Renal pelvis (tissue), 4 donors: ENCODE measurements around the gene PHLDA2. TPM values are rescaled to one million over a fixed set of nuclear protein-coding genes. Genes with fewer than 3 reads are reported as not detected.

Source experiments
- DNase-seq: peaks from one replicate; pipeline ENCODE4 v3.0.0-alpha.2; 2013
- polyA plus RNA-seq, 3 donors: library from polyadenylated mRNA; unstranded; fragments of 120-200 nt; gene quantifications; one replicate each; pipeline ENCODE4 v1.2.1, GENCODE V29; 2013; ENCODE audit not compliant: insufficient read length in 3 of 3

Gene PHLDA2
- polyA plus RNA-seq, 3 donors: 1.0 to 1.7 (median 1.1) TPM

DNA sequence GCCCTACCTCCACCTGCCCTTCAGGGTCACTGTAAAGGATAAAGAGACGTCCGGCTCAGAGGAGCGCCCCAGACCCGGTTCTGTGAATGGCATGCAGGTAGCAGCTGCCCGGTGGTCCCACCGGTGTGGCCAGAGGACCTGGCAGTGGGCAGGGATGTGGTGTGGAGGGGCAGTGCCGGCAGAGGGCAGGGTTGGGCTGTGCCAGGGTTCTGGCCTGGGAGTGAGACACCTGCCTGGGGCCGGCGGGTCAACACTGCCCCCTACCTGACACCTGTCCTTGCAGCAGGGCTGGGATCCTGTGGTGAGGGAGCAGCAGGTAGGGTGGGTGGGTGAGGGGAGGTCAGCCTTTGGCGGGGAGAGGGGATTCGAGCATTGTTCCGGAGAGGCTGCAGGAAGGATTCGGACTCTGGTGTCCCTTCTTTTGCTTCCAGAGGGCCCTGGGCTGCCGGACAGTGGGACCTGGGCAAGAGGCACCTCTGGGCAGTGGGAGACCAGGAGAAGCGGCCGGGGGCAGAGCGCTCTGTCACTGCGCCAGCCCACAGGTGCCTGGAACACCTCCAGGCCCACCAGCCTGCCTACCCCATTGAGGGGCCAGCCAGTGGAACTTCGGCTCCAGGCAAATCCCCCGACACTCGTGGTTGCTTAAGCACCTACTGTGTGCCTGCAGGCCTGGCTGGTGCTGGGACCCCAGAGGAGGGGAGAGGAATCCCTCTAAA is 1.6 kb upstream of the PHLDA2 start:
- DNase-seq: peak; percentile 49

DNA sequence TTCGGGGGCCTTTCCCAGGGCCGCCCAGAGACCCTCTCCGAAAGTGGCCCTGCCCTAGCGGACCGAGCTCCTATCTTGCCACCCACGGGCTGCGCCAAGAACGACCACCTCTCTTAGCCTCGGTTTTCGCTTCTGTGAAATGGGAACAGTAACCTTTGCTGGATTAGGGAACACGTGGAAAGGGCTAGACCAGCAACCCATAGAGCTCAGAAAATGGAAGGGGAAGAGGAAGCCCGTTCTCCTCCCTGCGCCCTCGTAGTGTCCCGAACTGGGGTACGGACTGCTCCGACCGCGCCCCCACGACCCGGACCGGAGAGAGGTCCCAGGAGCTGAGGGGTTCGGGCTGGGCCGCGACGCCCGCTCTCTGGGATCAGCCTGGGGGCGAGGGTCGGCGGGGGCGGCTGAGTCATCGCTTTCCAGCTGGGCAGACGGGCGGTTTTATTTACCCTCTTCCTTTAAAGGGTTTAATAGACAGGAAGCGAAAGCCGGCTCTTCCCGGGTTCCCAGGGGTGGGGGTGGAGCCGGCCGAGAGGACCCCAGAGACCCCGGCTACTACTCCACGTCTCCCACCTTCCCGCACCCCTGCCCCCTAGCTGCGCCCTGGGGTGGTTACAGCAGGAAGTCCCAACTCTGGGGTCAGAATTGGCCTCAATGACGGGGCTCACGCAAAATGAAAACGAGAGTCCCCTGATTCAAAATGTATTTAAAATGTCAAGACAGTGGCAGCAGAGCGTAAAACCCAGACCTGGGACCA is 907 bp upstream of the PHLDA2 start:
- DNase-seq: no peak

DNA sequence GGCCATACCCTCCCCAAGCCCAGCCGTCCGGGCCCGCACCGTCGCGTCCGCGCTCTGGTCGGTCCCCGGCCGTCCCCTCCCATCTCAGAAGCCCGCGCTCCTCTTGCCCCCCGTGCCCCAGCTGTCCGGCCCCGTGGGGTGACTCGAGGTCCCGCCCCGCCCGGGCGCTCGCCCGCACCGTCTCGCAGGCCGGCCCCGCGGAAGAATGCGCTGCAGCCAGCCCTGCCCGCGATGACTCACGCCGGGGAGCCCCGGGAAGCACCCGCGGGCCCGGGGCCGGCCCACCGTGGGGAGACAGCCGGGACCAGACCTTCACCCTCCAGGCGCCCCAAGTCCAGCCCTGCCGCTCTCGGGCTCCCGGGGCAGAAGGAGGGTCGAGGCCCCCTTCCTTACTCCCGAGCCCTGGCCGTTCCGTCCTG is 320 bp upstream of the PHLDA2 start:
- DNase-seq: no peak

DNA sequence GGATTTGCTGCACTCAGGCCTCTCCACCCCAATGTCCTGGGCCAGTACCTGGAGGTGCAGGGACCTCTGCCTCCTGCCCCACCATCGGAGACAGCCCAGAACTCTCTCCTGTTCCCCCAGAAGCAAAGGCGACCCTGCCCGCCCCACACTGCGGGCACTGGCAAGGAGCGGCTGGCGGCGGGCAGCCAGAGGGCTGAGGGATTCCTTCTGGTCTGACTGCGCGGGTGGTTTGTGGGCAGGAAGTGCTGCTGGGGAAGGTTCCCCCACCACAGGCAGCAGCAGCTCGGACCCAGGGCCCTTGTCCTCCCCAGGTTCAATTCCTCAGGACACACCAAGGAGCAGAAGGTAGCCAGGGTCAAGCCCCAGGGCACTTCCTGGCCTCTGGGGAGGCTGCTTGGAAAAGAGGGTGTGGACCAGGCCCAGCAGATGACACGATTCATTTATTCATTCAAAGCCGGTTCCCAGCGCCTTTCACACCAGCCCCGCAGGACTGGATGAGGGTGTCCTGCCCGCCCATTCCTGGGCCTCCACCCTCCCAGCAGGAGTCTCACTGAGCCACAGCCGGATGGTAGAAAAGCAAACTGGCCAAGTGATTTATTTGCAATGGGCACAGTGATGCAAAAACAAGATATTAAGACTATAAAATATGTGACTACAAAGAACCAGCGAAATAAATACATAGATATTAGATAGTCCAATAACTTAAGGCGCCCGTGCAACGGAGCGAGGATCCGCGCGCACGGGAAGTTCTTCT is 1.2 kb downstream of the PHLDA2 start:
- DNase-seq: no peak

DNA sequence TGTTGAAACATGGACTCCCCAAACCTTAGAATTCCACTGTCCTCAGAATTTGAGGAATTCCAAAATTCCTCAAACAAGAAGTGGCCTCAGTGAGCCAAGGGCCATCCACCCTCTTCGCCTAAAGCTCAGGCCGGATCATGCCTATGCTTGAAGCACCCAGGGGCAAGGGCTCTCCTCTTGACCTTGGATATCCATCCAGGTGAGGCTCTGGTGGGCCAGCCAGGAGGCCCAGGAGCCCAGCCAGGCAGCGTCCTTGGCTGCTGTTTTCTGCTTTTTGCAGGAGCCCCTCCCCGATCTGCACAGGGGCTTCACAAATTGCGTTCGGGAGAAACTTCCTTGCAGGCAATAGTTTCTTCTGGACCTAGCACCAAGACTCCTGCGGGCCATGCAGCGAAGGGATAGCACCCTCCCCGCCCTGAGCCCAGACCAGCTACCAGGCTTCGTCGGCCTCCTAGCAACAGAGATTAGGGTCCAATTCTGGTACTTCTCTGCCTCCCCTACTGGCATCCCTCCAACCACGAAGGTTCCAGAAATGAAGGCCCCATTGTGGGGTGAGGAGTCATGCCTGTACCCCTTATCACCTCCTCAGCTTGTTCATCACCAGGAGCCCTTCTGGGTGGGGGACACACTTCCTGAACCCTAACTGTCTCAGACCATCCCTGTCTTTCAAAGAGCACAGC is 2.0 kb downstream of the PHLDA2 start:
- DNase-seq: no peak

DNA sequence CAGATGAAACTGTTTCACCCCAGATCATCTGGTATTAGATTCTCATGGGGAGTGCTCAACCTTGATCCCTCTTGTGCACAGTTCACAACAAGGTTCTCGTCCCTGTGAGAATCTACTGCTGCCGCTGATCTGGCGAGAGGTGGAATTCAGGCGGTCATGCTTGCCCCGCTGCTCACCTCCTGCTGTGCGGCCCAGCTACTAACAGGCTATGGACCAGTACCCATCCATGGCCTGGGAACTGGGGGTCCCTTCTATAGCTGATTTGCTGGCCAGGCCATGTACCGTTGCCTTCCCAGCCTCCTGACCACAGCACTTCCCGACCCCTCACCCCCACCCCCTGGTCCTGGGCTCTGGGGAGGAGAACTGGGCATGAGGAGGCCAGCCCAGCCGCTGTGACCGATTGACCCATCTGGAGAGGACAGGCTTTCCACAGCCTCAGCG is 2.6 kb downstream of the PHLDA2 start:
- DNase-seq: no peak

DNA sequence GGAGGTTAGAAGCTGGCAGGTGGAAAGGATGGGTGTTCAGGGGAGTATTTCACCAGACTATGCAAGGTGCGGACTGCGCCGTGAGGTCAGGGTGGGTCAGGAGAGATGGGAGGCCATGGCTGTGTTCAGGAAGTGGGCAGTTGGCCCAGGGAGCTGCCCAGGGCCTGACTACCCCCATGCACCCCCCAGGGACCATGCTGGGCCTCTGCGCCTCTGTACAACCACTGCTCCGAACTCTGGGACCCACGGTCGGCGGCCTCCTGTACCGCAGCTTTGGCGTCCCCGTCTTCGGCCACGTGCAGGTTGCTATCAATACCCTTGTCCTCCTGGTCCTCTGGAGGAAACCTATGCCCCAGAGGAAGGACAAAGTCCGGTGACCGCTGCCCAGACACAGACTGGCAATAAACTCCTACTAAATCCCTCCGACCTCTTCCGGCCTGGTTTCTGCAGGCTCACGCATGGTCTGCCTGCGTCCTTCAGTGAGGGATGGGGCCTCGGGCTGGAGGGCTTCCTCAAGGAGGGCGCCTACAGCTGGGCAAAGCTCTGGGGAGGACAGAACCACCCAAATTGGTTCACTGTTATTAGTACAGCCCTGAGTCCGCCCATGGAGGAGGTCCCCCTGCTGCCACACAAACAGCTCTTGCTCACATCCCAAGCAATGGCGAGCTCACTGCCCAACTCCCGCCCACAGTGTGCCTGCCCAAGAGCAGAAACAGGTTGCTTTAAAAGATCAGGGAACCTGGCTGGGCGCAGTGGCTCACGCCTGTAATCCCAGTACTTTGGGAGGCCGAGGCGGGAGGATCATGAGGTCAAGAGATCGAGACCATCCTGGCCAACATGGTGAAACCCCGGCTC is 4.2 kb downstream of the PHLDA2 start:
- no peak for DNase-seq

DNA sequence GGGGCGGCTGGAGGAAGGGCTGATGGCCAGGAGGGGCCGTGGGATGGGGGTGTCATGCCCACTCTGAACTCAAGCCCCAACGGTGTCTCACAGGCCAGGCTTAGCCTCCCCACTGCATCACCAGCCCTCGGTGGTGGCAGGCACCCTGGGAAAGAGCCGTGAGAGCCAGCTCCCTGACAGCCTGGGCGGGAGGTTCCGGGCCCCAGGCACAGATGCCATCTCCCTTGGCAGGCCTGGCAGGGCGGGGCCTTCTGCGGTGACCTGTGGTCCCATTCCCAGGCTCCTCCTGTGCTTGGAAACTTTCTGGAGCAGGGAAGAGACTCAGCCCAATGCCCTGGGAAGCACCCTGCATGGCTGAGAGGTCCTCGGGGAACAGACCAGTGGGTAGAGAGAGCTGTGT is 4.8 kb downstream of the PHLDA2 start:
- DNase-seq: no peak

DNA sequence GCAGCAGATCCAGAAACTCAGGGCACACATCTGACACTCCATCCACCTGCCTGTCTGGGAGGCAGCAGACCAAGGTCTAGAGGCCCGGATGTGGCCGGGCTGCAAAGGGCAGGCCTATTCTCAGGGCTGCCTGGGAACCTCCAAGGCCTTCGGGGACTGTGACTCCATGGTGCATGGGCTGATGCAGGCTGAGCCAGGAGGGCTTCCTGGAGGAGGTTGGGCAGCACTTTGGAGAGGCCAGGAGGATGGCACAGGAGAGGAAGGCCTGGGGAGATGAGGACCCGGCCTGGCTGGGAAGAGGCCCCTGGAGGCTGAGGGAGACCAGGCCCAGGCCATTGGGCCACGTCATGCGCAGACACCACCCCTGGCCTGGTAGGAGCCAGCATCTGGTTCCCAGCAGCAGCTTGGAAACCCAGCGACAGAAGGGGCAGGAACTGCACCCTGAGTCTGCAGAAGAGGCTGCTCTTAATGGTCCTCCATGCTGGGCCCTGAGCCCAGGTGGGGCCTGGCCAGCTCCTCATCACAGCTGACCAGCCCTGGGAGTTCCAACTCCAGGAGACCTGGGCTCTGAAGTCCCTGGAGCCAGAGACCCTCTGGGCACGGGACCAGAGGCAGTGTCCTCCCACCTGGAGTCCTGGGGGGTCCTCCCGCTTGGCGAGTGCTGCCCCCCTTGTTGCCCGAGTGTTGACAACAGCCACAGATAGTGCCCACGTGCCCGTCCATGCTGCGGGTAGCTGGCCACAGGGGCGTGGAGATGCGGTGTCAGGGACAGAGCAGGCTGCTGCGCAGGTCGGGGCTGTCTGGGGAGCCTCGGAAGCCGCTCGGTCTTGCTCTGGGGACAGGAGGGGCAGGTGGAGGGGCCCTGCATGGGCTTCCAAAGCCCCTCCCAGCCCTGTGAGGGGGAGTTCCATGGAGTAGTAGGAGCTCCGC is 5.5 kb downstream of the PHLDA2 start:
- DNase-seq: no peak

DNA sequence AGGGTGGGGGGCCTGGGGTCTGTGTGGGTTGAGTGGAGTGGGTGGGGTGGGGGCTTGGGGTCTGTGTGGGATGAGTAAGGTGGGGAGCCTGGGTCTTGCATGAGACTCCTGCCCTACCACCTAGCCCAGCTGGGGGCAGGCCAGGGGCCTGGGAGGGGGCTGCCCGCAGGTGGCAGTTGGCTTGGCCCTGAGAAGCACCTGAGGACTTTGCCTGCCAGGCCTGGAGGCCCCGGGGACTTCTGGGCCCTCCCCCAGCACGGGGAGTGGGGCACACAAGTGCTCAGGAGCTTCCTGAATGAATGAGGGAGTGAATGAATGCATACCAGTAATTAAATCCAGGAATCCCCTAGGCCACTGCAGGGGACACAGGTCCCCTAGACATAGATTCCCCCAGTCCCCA is 6.6 kb downstream of the PHLDA2 start:
- no peak for DNase-seq

DNA sequence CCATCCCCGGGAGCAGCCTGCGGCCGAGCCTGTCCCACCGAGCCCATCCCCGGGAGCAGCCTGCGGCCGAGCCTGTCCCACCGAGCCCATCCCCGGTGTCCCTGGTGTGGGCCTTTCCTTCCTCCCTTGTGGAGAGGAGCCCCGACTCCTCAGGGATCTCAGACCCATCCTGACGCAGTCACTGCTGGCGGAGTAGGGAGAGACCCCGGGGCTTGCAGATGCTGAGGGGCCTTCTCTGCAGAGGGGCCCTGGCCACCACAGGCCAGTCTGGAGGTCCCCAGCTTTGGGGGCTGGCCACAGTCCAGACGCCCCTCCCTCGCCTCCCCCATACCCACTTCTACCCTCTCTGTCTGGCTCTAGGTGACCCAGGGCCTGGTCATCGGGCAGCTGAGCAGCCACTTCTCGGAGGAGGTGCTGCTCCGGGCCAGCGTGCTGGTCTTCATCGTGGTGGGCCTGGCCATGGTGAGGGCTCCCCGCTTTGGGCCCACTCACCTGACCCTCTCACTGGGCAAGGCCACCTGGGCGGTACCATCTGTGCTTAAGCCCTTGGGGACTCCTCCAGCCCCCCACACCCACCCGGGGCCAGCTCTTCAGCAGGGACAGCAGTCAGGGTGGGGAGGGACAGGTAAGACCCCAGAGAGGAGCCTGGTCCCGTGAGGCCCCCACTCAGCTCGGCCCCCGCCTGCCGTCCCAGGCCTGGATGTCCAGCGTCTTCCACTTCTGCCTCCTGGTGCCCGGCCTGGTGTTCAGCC is 7.3 kb downstream of the PHLDA2 start:
- DNase-seq: no peak

DNA sequence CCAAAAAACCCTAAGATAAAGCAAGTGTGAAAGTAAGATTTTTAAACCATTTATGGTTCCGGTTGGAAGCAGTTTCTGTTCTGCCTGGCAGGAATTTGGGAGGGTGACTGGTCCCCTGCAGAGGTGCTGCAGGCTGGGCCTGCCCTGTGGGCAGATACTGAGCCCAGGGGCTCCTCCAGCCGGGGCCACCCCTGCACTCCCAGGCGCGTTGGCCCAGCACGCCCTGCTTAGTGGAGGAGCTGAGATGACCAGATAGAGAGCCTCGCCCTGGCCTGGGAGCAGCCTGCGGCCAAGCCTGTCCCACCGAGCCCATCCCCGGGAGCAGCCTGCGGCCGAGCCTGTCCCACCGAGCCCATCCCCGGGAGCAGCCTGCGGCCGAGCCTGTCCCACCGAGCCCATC is 8.0 kb downstream of the PHLDA2 start:
- no peak for DNase-seq

DNA sequence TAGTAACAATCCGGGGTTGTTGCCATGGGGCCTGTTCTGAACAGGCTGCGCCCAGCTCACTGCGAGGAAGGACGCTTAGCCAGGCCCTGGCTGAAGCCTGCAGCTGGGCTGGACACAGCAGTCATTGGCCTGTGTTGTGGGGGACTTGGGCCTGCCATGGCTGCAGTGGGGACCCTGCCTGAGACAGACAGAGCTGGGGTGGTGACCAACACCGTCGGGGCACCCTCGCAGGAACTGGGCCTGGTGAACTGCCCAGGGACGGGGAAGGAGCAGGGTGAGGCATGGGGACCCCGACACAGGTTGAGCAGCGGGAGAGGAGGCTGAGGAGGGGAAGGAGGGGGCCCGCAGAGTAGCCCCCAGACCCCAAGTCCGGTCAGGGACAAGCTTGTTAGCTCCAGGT is 8.9 kb downstream of the PHLDA2 start:
- DNase-seq: no peak

DNA sequence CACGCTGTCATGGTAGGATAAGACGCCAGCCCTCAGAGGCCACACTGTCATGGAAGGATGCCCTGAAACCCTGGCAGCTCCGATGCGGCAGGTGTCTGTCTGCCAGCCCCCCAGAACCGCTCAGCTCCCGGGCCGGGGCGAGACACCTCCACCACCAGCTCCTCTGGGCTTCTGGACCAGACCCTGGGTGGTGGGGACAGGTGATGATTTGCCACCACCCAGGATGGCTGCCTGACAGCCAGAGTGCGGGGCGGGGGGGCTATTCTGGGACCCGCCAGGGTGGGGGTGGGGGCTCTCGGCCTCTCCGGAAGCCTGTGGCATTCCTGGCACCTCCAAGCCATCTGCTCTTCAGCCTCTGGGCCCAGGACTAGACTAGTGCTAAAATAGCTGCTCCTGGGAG is 9.4 kb downstream of the PHLDA2 start:
- no peak for DNase-seq

DNA sequence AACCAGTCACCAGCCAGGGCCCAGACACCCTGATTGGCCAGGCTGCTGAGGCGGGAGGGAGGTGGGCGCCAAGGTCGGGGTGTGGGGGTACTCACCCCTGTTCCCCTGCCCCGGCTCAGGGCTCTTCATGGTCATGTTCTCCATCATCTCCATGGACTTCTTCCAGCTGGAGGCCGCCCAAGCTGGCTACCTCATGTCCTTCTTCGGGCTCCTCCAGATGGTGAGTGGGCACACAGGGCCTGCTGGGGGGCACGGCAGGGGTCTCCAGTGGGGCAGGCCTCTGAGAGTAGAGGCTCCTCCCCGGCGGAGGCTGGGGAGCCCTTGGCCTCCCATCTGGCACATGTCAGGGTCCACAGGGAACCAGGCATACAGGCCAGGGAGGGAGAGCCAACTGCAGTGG is 10.0 kb downstream of the PHLDA2 start:
- DNase-seq: no peak

DNA sequence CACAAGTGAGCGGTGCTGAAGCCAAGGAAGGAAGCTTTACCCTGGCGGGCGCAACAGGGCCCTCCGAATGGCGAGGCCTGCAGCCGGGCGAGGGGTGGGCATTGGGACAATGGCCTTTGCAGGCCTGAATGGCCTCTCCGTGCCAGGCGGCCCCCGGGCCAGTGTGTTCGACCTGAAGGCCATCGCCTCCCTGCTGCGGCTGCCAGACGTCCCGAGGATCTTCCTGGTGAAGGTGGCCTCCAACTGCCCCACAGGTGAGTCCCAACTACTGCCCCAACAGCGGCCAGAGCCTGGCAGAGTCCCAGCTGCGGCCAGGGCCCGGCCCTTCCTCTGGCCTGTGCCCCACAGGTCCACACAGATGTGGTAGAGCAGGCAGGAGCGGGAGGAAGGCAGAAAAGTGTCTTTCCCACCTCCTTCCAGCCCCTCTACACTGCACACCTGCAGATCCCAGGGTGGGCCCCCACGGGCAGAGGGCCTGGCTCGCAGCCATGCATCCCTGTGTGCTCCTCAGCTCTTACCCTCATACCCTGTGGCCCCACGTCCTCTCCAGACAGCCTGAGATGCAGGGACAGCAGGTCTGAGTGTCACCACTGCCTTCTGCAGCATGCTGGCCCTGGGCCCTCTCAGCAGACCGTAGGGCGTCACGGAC is 11.3 kb downstream of the PHLDA2 start:
- no peak for DNase-seq

DNA sequence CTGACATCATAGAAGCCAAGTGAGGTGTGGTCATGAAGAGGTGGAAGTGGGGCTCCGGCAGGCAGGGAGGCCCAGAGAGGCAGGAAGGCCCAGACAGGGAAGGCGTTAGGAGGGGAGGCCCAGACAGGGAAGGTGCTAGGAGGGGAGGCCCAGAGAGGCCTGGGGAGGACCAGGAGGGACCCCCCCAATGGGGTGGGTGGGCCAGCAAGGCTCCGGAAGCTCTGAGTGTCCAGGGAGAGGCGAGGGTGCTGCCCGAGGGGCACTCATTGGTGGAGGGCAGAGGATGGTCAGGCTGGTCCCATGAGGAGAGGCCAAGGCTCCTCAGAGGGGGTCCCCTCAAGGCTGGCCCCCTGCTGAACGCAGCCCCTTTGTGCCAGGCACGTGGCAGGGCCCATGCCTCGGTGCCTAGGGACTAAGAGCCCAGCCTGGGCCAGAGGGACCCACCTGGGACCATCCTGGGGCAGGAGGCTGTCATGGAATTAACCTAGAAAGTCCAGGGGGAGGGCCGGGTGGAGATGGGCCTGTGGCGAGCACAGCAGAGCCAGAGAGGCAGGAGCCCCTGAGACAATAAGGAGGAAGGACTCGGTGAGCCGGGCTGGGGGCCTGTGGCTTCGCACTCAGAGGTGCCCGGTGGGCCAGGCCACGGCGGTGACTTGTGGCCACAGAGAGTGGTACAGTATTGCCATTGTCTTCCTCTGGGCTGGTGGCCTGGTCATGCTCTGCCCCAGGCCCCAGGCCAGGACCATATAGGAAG is 12.2 kb downstream of the PHLDA2 start:
- DNase-seq: no peak
